GM18907 (cell line): ENCODE results near the gene FUT8.

Source experiments
- ATAC-seq: cut with Tn5 transposase; IDR thresholded peaks from one replicate; pipeline ENCODE4 v1.9.1; 2021; ENCODE audit warnings: mild to moderate bottlenecking, moderate library complexity; ENCODE audit not compliant: unreplicated experiment

FUT8 gene

GRCh38 chr14:65552724-65553123, 140.2 kb downstream of the FUT8 start:
- no peak for ATAC-seq

GRCh38 chr14:65554837-65555236, 142.3 kb downstream of the FUT8 start:
- no peak for ATAC-seq

GRCh38 chr14:65555358-65555757, 142.8 kb downstream of the FUT8 start:
- ATAC-seq, result no peak

DNA sequence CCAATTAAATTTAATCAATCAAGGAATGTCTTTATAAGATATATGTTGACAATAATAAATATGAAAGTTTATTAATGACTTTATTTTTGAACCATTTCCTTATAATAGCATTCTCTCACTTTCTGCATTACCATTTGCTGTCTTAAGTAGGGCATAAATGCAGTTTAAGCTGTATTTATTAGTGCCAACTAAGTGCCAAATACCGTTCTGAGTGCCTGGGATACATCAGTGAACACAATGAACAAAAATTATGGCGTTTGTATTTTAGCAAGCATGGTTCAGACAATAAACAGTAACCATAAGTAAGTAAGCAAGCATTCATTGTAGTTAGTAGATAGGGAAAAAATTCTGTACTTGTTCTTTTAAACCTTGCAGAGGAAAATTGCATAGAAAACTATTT, 145.8 kb downstream of the FUT8 start:
- ATAC-seq, result no peak

DNA sequence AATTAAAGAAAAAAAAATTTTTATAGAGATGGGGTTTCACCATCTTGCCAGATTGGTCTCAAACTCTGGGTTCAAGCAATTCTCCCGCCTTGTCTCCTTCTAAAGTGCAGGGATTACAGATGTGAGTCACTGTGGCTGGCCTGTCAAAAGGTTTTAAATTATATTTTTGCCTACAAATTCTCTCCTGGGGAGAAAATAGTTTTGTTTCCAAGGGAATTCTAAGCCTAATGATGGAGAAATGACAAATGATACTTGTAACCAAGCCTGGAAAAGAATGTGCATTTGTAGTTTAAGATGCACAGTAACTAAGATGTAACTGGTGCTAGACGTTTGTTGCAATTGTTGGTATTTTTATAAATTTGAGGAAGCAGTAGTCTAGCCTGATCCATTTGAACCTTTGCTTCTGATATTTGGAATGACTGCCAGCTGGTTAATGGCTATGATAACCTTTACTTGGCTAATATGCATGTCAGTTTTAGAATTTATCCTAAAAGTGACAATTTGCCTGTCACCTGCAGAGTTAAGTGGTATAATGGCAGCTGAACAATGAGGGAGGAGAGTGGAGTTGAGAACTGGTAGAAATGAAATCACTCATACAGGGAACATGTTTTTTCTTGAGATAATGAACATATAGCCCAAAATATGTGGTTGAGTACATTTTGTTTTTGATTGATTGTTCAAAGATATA, 148.0 kb downstream of the FUT8 start:
- ATAC-seq, result no peak

DNA sequence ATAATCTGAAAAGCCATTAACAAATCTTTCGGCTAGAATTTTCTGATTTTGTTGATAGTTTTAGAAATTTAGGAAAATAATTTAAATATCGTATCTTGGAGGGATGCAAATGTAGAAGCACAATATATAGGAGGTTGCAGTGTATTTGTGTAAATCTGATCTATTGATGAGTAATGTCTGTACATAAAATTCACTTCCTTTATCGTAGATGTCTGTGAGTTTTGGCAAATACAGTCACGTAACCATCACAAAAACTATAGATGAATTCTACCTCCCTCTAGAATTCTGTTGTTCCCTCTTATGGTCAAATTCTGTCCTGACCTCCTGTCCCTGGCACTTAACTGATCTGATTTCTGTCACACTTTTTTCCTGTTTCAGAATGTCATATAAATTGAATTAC, 151.8 kb downstream of the FUT8 start:
- no peak for ATAC-seq

DNA sequence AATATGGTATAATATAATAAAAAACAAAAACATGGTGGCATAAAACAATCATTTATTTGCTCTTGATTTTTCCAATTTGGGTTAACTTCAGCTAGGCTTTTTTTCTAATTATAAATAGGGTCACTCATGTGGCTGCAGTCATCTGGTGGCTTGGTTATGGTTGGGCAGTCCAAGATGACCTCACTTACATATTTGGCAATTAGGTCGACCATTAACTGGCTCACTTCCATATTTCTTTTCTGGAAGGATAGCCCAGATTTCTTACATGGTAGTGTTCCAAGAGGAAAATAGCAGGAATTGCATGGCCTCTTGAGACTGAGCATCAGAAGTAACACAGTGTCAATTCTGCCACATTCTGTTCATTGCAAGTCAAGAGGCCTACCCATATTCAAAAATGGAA, 153.4 kb downstream of the FUT8 start:
- no peak for ATAC-seq

DNA sequence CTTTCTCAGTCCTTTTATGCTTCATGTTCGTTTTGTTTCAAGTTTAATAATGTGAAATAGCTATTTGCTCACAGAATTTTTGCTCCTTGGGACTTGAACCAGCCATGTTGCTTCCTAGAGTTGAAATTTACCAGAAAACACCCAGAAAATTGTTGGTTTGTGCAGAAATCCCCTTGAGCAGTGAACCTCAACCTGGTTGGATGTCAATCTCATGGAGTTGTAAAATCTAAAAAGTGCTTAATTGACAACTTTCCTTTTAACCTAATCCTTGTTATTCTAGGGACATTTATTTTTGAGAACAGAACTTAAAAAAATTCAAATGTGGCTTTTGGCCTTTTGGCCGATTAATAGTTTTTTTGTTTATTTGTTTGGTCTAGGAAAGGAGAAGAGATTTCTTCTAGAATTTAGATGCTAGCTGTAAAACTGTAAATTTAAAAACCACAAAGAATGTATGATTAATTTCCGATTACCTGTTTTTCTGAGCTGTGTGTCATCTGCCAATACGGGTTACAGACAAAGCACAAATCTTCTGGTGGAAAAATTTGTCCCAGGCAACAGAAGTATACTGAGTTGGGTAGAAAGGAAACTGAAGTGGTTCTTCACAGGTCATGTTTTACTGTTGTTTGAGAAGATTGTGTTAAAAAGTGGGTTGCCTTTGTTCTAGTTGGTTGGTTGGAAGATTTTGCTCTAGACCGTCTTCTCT, 154.4 kb downstream of the FUT8 start:
- ATAC-seq, result peak; percentile 57

DNA sequence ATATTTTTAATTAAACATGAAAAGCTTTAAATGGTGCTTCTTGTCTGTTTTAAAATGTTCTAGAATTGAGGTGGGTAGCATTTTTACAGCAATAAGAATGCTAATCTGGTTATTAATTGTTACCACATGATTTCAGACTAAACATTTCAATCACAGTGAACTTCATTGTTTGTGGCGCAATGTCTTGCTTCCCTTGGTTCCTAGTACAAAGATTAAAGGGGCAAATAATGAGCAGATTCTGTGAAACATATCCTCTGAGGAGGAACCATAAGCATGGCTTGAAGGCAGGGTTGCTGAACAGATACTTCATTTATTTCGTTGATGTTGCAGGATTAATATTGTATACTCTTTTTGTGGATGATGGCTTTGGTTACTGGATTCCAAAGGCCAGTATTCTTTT, 162.1 kb downstream of the FUT8 start:
- no peak for ATAC-seq

DNA sequence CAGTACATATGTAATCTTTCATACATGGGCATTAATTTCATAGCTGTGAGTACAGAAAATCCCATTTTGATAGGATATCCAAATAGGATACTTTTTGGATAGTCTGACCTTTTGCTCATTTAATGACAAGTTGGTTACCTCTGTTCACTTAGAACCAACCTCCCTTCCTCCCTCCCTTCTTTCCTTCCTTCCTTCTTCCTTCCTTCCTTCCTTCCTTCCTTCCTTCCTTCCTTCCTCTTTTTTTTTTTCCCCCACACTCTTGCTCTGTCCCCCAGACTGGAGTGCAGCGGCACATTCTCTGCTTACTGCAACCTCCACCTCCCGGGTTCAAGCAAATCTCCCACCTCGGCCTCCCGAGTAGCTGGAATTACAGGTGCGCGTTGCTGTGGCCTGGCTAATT, 162.9 kb downstream of the FUT8 start:
- ATAC-seq, result no peak

- no peak for ATAC-seq
Observed at GRCh38 chr14:65580973-65581372, 168.4 kb downstream of the FUT8 start.

GRCh38 chr14:65581378-65581777, 168.8 kb downstream of the FUT8 start:
- ATAC-seq, result no peak

GRCh38 chr14:65581799-65582198, 169.3 kb downstream of the FUT8 start:
- no peak for ATAC-seq

GRCh38 chr14:65585216-65585615, 172.7 kb downstream of the FUT8 start:
- ATAC-seq, result no peak

- no peak for ATAC-seq
Observed at GRCh38 chr14:65588426-65589140, 176.1 kb downstream of the FUT8 start.

DNA sequence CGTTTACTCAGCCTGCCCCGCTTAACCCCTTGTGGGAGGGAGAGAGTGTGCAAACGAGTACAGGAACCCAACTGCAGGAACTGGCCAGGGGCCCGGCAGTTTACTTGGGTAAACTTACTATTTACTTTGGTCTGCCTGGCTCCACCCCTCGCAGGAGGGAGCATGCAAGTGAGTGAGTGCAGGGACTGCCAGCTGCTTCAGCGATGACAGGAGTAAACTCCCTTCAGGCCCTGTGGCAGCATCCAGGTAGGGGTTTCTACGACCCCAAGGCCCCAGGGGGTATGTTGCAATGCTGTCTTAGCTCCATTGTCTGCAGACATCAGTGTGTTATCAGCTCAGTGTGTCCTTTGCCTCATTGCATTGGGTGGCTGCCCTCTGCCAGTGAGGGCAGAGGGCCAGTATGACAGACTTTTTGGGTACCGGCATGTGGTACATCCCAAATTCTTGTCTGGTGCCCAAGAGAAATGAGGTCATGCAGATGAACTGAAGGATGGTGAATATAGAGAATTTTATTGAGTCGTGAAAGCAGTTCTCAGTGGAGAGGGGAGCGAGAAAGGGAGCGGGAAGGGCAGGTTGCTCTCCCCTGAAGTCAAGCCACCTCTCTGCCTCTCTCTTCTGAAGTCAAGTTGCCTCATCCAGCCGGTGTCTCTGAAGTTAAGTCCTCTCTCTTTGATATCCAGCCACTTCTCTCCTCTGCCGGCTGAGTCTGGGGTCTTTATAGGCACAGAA, 181.8 kb downstream of the FUT8 start:
- ATAC-seq, result no peak

- ATAC-seq, result no peak
Observed at GRCh38 chr14:65594882-65595237, 182.3 kb downstream of the FUT8 start.

DNA sequence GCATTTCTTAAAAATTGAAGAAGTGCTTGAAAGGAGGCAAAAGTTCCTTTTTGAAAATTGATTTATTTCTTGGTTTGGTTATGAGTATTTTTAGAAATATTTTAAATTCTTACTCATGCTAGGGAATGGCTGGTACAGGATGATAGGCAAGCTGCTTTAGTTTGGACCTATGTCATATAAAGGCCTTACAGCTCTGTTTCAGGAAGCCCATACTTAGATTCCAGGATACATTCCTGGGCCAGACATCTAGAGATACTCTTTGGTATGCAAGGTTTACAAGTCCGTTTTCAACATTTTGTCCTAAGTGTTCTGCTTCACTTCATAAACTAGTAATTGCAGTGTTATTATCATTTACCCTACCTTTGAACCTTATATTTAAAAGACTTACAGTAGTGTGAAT, 186.8 kb downstream of the FUT8 start:
- no peak for ATAC-seq

GRCh38 chr14:65600742-65601141, 188.2 kb downstream of the FUT8 start:
- ATAC-seq, result no peak

- ATAC-seq, result no peak
Observed at GRCh38 chr14:65604535-65604934, 192.0 kb downstream of the FUT8 start.

DNA sequence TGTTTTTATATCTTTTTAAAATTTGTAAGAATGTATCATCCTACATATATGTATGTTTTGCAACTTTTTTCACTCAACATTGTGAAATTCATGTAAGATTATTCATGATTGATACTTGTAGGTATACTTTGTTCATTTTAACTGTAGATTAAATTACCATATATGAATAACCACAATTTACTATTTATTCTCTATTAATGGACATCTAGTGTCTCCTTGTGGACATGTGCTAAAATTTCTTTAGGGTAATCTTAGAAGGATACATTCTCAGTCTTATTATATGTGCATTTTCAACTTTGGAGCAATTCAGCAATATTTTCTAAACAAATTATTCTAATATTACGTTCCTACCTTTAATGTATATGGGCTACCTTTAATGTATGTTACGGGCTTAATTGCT, 192.4 kb downstream of the FUT8 start:
- ATAC-seq, result no peak

- no peak for ATAC-seq
Observed at GRCh38 chr14:65606460-65606859, 193.9 kb downstream of the FUT8 start.
